Activated T-helper 17 cell treated with anti-CD3 and anti-CD28 coated beads, Interleukin-2, amount 50 U/mL, for 72 hours (primary cell): ENCODE results near the gene FYN. TPM values are rescaled to one million over a fixed set of nuclear protein-coding genes. Genes with fewer than 3 reads are reported as not detected.
A peak's percentile ranks its signal among the peaks of the same experiment; 100 is the strongest.

Source experiments
- ATAC-seq: fragments of 150-1000 bp; cut with Tn5 transposase; replicated peaks from 2 replicates; pipeline ENCODE4 v1.10.0; 2021; ENCODE audit warnings: mild to moderate bottlenecking, moderate library complexity
- H3K27ac Mint-ChIP-seq: one replicate; pipeline ENCODE4 v1.8.0; 2022; ENCODE audit warnings: mixed read lengths
- H3K27me3 Mint-ChIP-seq: one replicate; pipeline ENCODE4 v1.8.0; 2022; ENCODE audit warnings: mixed read lengths
- H3K36me3 Mint-ChIP-seq: one replicate; pipeline ENCODE4 v1.8.0; 2022; ENCODE audit warnings: low read depth, mild to moderate bottlenecking, mixed read lengths
- H3K4me1 Mint-ChIP-seq: one replicate; pipeline ENCODE4 v1.8.0; 2022; ENCODE audit warnings: mixed read lengths
- H3K4me3 Mint-ChIP-seq: one replicate; pipeline ENCODE4 v1.8.0; 2022; ENCODE audit warnings: mild to moderate bottlenecking, mixed read lengths
- H3K9me3 Mint-ChIP-seq: one replicate; pipeline ENCODE4 v1.8.0; 2022; ENCODE audit warnings: mixed read lengths
- total RNA-seq, 2 donors: library from RNA; stranded (reverse); gene quantifications; one replicate each; pipeline ENCODE4 v1.2.3, GENCODE V29; 2022

Gene FYN
- total RNA-seq, 2 donors from 2014 or later, result 139 to 326 TPM

DNA sequence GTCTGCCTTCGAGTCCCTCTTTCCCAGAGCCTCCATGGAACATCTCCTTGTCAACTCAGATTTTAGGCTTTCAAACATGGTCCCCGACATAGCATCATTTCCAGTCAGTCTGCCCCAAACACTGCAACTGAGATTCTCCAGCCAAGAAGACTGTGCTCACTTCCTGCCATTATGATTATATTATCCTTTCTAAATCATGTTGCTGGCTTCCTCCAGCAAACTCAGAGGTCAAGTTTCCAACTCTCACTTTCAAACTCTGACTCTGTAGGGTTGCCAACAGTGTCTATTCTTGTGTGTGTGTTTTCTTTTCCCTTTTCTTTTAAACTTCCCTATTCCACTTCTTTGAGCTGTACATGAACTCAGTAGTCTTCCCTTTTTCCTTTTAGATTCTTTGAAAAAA lies 206.4 kb downstream of the FYN start:
- Mint-ChIP-seq H3K4me3 (no peak overlapping the region), H3K27me3 (no peaks in the 10 kb centered on the region), H3K36me3 (peaks cover 100% of the 10 kb centered on the region), H3K4me1 (no peaks in the 10 kb centered on the region), H3K9me3 (no peaks in the 10 kb centered on the region), H3K27ac (peak overlapping the region; percentile 85)
- ATAC-seq, result no peak

DNA sequence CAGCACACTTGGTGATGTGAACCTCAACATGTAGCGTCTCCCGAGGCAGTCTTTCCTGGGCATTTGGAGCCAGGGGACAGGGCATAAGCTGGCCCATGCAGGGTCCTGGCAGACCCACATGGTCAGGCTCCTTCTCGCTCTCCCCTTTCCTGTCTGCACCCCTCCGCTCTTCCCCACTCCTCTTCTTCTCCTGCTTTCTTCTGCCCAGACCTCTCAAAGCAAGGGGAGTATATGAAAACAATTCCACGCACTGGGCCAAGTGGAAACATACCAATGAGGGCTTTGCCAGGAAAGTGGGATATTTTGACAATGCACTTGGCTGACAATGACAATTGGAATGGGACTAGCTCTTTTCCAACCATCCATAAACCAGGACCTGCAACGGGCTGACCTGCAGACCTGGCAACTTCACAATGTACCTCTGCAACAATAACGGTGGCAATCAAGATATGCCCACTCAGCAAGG lies 208.7 kb downstream of the FYN start:
- Mint-ChIP-seq H3K27me3 (no peaks in the 10 kb centered on the region), H3K4me1 (no peaks in the 10 kb centered on the region), H3K36me3 (peaks cover 99% of the 10 kb centered on the region), H3K9me3 (no peaks in the 10 kb centered on the region), H3K4me3 (no peak overlapping the region), H3K27ac (peak overlapping the region; percentile 68)
- no peak for ATAC-seq

DNA sequence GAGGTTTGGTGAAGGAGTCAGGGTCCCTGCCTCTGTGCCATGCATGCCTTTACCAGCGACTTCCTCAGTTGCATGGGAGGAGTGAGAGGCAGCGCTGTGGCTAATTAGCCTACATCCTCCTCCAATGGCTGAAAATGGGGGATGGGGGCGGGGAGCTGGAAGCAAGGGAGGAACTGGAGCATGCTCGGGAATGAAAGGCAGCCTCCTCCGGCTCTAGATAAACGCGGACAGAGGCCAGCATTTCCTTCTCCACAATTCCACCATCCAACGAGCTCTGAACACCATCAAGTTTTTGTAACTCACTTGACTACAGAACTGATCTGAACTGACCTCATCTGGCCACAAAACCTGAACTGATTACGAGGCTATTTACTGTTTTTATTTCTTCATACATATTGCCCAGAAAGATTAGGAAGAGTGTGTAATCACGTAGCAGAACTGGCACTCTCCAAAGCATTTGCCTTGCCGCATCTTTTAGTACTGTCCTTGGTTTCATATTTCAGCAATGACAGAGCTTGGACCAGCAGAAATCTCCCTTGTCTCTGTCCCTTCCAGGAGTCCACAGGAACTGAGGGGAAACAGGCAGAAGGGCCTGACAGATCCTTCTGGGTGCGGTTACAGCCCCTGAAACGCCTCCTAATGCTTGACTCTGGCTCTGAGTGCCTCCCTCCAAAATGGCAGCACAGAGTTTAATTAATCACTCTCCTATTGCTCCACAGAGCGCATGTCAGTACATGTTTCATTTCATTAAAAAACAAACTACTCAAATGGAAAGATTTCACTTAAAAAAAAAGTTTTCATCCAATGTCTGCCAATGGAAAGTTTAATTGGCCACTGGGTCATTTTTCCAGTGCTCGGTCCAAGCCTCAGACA lies 209.3 kb downstream of the FYN start:
- Mint-ChIP-seq H3K36me3 (peaks cover 94% of the 10 kb centered on the region), H3K27me3 (no peaks in the 10 kb centered on the region), H3K9me3 (no peaks in the 10 kb centered on the region), H3K4me3 (no peak overlapping the region), H3K27ac (peak overlapping the region; percentile 68), H3K4me1 (no peaks in the 10 kb centered on the region)
- no peak for ATAC-seq

DNA sequence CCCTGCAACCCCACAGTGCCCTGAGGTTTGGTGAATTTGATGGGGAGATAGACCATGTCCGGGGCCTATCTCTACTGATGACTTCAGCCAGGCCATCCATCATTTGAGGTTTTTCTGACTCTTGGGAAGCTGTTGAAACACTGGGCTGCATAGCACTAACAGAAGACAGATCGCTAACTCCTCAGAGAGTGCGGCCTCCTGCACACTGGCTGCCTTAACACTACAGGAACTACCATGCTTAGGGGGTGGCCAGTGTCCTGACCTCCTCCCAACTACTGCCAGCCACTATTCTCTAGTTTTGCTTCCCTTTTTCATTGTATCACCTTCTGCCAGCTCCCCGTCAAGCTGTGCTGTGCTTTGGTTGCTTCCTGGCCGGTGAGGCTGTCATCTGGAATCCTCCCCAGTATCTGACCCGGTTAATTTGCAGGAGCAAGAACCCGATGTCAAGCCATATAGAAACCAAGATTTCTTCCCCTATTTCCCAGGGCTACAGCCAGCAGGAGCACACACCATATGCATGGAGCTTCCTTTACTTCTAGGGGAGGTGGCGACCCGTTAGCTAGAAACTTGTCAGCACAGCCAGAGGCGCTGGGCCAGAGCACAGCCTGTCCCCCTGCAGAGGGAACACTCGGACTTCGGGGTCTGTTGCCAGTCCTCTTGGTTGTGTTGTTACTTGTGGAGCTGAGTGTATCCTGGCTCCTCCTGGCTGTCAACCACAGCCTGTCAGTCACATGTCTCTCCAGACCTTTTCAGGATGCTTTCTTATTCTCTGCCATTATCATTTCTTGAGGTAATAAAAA lies 210.3 kb downstream of the FYN start:
- Mint-ChIP-seq H3K9me3 (no peaks in the 10 kb centered on the region), H3K27me3 (no peaks in the 10 kb centered on the region), H3K4me1 (no peaks in the 10 kb centered on the region), H3K4me3 (no peak overlapping the region), H3K36me3 (peaks cover 84% of the 10 kb centered on the region), H3K27ac (peak overlapping the region; percentile 68)
- no peak for ATAC-seq

DNA sequence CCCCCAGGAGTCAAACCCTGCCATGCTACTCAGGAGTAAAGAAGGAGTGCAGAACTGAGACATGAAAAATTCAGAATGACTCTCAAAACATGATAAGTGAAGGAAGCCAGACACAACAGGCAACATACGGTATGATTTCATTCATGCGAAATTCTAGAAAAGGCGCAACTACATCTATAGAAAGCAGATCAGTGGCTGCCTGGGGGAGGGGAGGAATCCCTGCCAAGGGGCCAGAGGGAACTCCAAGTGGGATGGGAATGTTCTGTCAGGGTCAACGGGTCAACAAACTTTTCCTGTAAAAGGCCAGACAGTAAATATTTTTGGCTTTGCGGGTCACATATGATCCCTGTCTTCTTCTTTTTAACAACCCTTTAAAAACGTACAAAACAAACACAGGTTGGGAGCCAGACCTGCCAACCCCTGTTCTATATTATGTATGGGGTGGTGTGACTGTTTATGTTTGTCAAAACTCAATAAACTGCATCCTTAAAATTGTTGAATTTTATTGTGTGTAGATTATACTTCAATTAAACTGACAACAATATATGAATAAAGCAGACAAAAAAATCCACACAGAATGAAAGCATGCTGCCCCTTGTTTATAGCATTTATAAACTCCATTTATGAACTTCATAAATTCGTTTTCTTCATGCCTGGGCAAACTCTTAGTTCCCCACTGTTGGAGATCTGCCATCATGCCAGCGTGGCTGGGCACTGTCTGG lies 211.0 kb downstream of the FYN start:
- H3K27ac Mint-ChIP-seq, result peak overlapping the region; percentile 68
- no peaks in the 10 kb centered on the region for H3K4me1 Mint-ChIP-seq
- H3K27me3 Mint-ChIP-seq, result no peaks in the 10 kb centered on the region
- no peak for ATAC-seq
- no peaks in the 10 kb centered on the region for H3K9me3 Mint-ChIP-seq
- H3K4me3 Mint-ChIP-seq, result no peak overlapping the region
- peaks cover 77% of the 10 kb centered on the region for H3K36me3 Mint-ChIP-seq

DNA sequence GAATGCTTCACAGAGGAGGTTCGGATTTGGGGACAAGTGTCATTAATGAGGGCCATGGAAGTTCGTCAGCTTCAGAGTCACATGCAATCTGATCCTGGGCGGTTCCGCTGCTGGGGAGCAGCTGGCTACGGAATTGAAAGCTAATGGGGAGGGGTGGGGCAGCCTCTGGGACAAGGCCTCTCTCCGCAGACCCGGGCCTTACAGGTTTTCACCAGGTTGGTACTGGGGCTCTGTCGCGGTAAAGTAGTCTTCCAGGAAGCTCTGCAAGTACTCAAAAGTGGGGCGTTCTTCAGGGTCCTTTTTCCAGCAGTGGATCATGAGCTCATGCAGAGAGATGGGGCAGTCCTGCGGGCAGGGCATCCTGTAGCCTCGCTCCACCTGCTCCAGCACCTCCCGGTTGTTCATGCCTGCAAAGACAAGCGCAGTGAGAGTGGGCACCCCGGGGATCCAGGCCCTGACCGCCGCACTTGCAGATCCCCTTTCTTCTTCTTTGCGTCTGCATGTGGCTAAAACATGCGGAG lies 211.7 kb downstream of the FYN start:
- Mint-ChIP-seq H3K4me1 (no peaks in the 10 kb centered on the region), H3K27ac (peak overlapping the region; percentile 68), H3K36me3 (peaks cover 70% of the 10 kb centered on the region), H3K9me3 (no peaks in the 10 kb centered on the region), H3K27me3 (no peaks in the 10 kb centered on the region), H3K4me3 (no peak overlapping the region)
- ATAC-seq, result no peak

DNA sequence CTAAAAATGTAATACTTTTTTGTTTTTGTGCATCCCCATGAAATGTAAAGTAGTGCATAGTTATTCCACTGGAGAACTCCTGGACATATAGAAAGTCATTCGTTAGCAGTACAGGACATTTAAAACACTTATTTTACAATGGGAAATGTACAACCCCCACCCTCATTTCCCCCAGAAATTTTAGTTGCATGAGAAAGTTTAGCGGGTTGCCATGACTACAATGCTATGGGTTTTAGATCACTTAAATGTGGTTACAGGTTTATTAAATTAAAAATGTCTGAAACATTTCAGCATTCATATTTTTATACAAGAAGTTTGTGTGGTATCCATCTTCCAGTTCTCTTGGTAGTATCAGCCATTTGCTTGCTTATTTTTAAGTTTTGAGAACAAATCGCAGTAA lies 212.7 kb downstream of the FYN start:
- no peak overlapping the region for H3K4me3 Mint-ChIP-seq
- H3K9me3 Mint-ChIP-seq, result no peaks in the 10 kb centered on the region
- H3K36me3 Mint-ChIP-seq, result peaks cover 64% of the 10 kb centered on the region
- H3K4me1 Mint-ChIP-seq, result no peaks in the 10 kb centered on the region
- H3K27ac Mint-ChIP-seq, result peak overlapping the region; percentile 68
- ATAC-seq, result no peak
- no peaks in the 10 kb centered on the region for H3K27me3 Mint-ChIP-seq

DNA sequence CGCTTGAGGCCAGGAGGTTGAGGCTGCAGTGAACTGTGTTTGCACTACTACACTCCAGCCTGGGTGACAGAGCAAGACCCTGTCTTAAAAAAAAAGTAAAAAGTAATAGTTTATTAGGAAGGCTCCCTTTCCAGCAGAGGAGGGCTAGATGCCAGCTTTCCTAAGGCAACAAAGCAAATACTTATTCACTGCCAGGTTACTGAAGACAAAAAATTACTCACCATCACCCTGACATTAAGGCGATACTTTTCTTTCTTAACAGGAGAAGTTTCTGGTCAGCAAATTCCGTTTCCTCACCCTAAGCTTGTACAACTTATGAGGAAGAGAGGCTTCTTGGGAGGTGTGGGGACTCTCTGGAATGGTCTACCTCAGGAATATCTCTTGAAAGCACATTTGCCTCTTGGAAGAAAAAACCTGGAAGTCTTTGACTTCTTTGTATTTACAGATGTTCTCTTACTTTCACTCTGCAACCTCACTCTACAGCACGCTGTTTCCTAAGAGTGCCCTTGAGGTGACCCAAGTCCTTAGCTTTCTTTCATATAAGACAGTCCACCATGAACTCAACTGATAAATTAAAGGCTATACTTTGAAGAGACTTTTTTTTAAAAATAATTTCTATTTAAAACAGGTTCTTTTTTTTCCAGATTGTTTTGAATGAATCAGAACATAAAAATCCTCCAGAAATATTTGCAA lies 214.6 kb downstream of the FYN start:
- no peaks in the 10 kb centered on the region for H3K4me1 Mint-ChIP-seq
- H3K36me3 Mint-ChIP-seq, result peaks cover 44% of the 10 kb centered on the region
- H3K4me3 Mint-ChIP-seq, result no peak overlapping the region
- ATAC-seq, result no peak
- no peaks in the 10 kb centered on the region for H3K27me3 Mint-ChIP-seq
- peak overlapping the region; percentile 69 for H3K27ac Mint-ChIP-seq
- no peaks in the 10 kb centered on the region for H3K9me3 Mint-ChIP-seq

DNA sequence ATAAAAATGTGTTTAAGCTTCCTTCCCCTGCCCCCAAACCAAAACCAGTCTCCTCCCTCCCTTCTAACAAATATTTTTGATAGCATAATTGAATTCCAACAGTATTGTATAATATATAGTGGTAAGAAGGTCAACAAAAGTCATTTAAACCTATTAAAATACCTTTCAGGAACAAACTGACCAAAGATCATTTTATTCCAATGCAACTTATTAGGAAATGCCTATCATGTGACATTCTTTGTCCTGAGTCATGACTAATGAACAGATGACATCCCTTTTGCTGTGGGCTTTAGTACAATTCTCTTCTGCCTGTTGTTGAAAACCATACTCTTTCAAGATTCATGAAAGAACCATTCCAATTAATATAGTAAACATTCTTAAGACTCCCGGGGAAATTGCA lies 216.1 kb downstream of the FYN start:
- H3K36me3 Mint-ChIP-seq, result peaks cover 30% of the 10 kb centered on the region
- H3K27me3 Mint-ChIP-seq, result no peaks in the 10 kb centered on the region
- no peak for ATAC-seq
- H3K27ac Mint-ChIP-seq, result peak overlapping the region; percentile 26
- H3K4me3 Mint-ChIP-seq, result no peak overlapping the region
- H3K4me1 Mint-ChIP-seq, result no peaks in the 10 kb centered on the region
- no peaks in the 10 kb centered on the region for H3K9me3 Mint-ChIP-seq

DNA sequence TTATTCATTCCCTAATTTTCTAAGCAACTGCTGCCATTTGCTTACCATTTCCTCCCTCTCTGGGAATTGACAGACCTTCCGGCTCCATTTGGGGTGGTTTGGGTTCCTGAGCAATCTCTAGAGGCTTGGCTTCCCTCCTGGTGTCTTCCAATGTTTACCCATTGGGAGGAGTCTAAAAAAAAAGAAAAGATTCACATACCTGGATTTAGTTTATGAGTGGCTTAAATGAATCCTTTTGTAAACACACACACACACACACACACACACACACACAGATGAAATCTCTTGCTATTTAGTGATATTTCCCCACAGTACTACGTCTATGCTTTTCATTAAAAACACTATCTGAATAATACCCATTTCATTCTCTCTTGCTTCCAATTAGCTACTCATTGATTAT lies 219.3 kb downstream of the FYN start:
- peak overlapping the region; percentile 12 for H3K27ac Mint-ChIP-seq
- no peak for ATAC-seq
- no peak overlapping the region for H3K4me3 Mint-ChIP-seq
- no peaks in the 10 kb centered on the region for H3K4me1 Mint-ChIP-seq
- no peaks in the 10 kb centered on the region for H3K9me3 Mint-ChIP-seq
- no peaks in the 10 kb centered on the region for H3K27me3 Mint-ChIP-seq
- H3K36me3 Mint-ChIP-seq, result peaks cover 4% of the 10 kb centered on the region

DNA sequence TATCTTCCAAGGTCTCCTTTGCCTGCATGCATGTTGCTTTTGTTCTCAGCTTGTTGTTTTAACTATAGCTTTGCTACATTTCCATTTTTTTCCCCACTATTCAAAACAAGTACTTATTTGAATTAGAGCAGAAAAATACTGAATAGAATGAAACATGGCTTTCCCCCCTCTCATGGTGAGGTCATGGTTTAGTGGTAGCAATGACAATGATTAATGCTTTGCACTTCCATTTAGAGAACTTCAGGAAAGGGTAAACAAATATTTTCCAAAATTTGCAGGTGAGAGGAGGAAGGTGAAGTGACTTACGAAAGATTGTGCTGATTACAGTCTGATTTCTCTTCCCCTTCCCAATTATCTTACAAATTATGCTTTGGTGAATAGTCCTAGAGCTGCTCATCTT lies 219.8 kb downstream of the FYN start:
- Mint-ChIP-seq H3K9me3 (no peaks in the 10 kb centered on the region), H3K4me3 (no peak overlapping the region), H3K4me1 (no peaks in the 10 kb centered on the region), H3K27me3 (no peaks in the 10 kb centered on the region), H3K27ac (no peak overlapping the region), H3K36me3 (peaks cover 4% of the 10 kb centered on the region)
- ATAC-seq, result no peak

DNA sequence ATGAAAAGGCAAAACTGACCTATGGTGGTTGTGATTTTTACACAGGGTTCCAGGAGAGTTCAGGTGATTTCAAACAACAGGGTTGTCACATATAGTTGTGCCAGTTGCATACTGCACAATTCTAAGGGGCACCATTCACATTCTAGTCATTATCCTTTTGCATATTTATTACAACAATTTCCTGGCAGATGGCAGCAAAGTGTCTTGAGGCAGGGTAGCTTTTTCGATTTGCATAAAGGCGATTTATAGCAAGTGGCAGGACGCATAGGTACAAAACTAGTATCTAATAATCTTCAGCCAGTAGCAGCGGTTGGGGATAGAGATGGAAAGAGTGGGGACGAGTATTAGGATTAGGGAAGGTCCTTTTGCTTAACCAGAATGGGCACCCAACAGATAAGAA lies 221.1 kb downstream of the FYN start:
- H3K4me3 Mint-ChIP-seq, result no peak overlapping the region
- H3K27me3 Mint-ChIP-seq, result no peaks in the 10 kb centered on the region
- peaks cover 4% of the 10 kb centered on the region for H3K36me3 Mint-ChIP-seq
- H3K4me1 Mint-ChIP-seq, result no peaks in the 10 kb centered on the region
- no peaks in the 10 kb centered on the region for H3K9me3 Mint-ChIP-seq
- no peak overlapping the region for H3K27ac Mint-ChIP-seq
- no peak for ATAC-seq

DNA sequence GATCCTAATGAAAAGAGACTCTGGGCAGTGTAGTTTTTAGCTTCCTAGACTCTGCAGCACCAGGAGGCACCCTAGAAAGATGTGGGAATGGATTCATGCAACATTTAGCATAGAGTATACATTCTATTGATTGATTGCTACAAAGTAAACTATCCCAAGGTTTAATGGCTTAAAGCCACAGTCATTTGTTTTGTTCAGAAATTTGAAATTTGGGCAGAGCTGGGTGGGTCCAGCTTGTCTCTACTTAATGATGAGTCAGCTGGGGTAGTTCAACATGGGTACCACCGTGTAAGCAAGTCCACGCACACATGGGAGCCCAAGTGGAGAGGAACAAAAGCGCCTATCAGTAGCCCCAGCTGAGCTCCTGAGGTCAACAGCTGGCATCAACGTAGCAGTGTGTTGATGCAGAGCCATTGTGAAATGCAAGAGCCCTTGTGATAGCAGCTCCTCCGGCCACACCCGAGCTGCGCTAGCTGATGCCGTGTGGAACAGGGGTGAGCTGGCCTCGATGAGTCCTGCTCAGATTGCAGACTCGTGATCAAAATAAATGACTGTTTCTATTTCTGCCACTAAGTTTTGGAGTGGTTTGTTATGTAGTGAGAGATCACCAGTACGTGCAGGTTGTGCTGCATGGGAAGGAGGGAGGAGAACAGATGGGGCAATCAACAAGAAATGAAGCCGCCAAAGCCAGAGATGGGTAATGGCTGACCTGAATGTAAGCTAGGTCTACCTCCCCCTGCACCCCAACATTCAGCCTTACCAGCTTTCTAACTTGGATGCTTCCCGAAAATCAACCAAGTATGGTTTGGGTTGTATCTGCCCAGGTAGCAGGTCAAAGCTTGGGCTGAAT lies 221.8 kb downstream of the FYN start:
- no peaks in the 10 kb centered on the region for H3K4me1 Mint-ChIP-seq
- no peaks in the 10 kb centered on the region for H3K9me3 Mint-ChIP-seq
- H3K4me3 Mint-ChIP-seq, result no peak overlapping the region
- peaks cover 2% of the 10 kb centered on the region for H3K36me3 Mint-ChIP-seq
- no peak overlapping the region for H3K27ac Mint-ChIP-seq
- no peaks in the 10 kb centered on the region for H3K27me3 Mint-ChIP-seq
- ATAC-seq, result no peak
